Measurements from ENCODE around the gene ACOXL. TPM values are rescaled to one million over a fixed set of nuclear protein-coding genes. Genes with fewer than 3 reads are reported as not detected.

The ACOXL gene
- total and polyA plus RNA-seq, 2 donors (not counting 3 experiments of a cell fraction or from before 2014, with no cell fraction given): not detected

DNA sequence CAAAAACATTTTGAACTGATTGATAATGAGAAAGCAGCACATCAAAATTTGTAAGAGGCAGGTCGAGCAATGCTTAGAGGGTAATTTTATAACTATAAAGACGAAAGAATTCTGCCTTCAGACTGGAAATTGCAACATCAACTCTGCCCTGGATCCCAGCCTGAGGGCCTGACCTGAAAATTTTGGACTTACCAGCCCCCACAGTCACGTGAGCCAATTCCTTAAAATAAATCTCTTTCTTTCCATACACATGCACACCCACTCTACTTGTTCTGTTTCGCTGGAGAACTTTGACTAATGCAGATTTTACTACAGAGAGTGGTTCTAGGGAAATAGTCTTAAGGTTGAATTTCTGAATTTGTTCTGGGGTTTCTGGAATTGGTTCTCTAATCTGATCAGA, 14.6 kb upstream of the ACOXL start:
- H2AFZ ChIP-seq (ENCODE audit: low read depth, low read length): no peak overlapping the region
- H3K36me3 ChIP-seq (ENCODE audit: control insufficient read depth in 2 of 2, extremely low read depth in 1 of 2, insufficient read depth in 2 of 2, low read length in 2 of 2): no peaks in the 10 kb centered on the region
- no peaks in the 10 kb centered on the region for H3K9me3 ChIP-seq (replicated peaks; ENCODE audit: control insufficient read depth, insufficient read depth, low read length)
- peaks cover 18 to 57% of the 10 kb centered on the region in 2 experiments for H3K27me3 ChIP-seq (ENCODE audit: control insufficient read depth in 2 of 2, insufficient read depth in 2 of 2, low read length in 2 of 2)
- POLR2A ChIA-PET: no interaction called here
- no peak for DNase-seq (ENCODE audit: low read depth, low spot score)
- H3K27ac ChIP-seq (ENCODE audit: insufficient read depth, low read depth, low read length): no peak overlapping the region
- H3K4me1 ChIP-seq (ENCODE audit: control insufficient read depth, extremely low read depth, insufficient read depth, low read length): no peaks in the 10 kb centered on the region
- no TSS peak for BruUV-seq (replicated peaks)
- no peak overlapping the region for H3K9ac ChIP-seq (replicated peaks; ENCODE audit: extremely low read depth, insufficient read depth, low read length)
- intact Hi-C loops (cut with micrococcal nuclease): no loop called here
- H3K4me2 ChIP-seq (ENCODE audit: insufficient read depth, low read length): no peak overlapping the region
- no peaks in the 10 kb centered on the region for H3K9me1 ChIP-seq (replicated peaks; ENCODE audit: control insufficient read depth, extremely low read depth, insufficient read depth, low read length)
- H3K79me2 ChIP-seq (ENCODE audit: control insufficient read depth, insufficient read depth, low read length): no peaks in the 10 kb centered on the region
- no peaks in the 10 kb centered on the region for H4K20me1 ChIP-seq (replicated peaks; ENCODE audit: control insufficient read depth, extremely low read depth, insufficient read depth, low read length)
- CTCF ChIA-PET: no interaction called here
- dilution Hi-C loops (cut with MboI; ENCODE audit: extremely low pct_ligation_motif_present, low sequenced_read_pairs): no loop called here
- no peak for TF ChIP-seq EZH2 (IDR thresholded peaks at IDR 0.05; ENCODE audit: borderline replicate concordance, low read depth, low read length, severe bottlenecking)
- no peak for TF ChIP-seq POLR2A (IDR thresholded peaks at IDR 0.05; ENCODE audit: low read depth, low read length)
- no peak for TF ChIP-seq MYC (IDR thresholded peaks at IDR 0.05; ENCODE audit: low read depth, low read length)
- no peak for TF ChIP-seq JUN (IDR thresholded peaks at IDR 0.05; ENCODE audit: borderline replicate concordance, insufficient read depth, insufficient read length, low read depth)
- no peak for TF ChIP-seq POLR2AphosphoS5 (IDR thresholded peaks at IDR 0.05; ENCODE audit: insufficient read depth, low read depth, low read length)
- TF ChIP-seq MAX (IDR thresholded peaks at IDR 0.05; ENCODE audit: insufficient read depth, insufficient read length): no peak
- H3K4me3 ChIP-seq (replicated peaks in 1 of 3; ENCODE audit: insufficient read depth in 1 of 3, low read depth in 1 of 3, low read length in 3 of 3): no peak overlapping the region
- FAIRE-seq: no peak

DNA sequence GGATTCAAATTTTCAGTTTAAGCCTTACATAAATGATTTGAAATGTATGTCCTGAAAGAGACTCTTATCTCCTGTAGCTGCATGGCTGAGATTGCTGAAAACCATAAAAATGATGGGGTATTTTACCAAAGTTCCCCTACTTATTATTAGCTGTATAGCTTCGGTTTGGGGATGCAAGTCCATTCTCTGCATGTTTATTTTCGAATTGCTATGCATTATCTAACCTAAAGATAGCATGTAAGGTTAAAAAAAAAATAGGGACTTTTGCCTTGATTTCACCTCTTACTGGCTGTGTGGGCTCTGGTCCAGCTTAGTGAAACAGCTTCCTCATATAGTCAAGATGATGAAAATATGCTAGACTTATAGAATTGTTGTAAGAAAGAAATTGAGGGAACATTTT, 14.0 kb upstream of the ACOXL start:
- BruUV-seq (replicated peaks): no TSS peak
- H3K9me1 ChIP-seq (replicated peaks; ENCODE audit: control insufficient read depth, extremely low read depth, insufficient read depth, low read length): no peaks in the 10 kb centered on the region
- DNase-seq (ENCODE audit: low read depth, low spot score): no peak
- no peak overlapping the region for H2AFZ ChIP-seq (ENCODE audit: low read depth, low read length)
- TF ChIP-seq FOS (IDR thresholded peaks at IDR 0.05; ENCODE audit: borderline replicate concordance, insufficient read depth, low read length) (no peak), GATA2 (IDR thresholded peaks at IDR 0.05; ENCODE audit: insufficient read depth, insufficient read length, low read depth, low read length) (no peak), POLR2A (IDR thresholded peaks at IDR 0.05; ENCODE audit: low read depth, low read length) (no peak), POLR2AphosphoS5 (IDR thresholded peaks at IDR 0.05; ENCODE audit: insufficient read depth, low read depth, low read length) (no peak), EZH2 (IDR thresholded peaks at IDR 0.05; ENCODE audit: borderline replicate concordance, low read depth, low read length, severe bottlenecking) (no peak), JUN (IDR thresholded peaks at IDR 0.05; ENCODE audit: borderline replicate concordance, insufficient read depth, insufficient read length, low read depth) (no peak), MYC (IDR thresholded peaks at IDR 0.05; ENCODE audit: low read depth, low read length) (no peak), MAX (IDR thresholded peaks at IDR 0.05; ENCODE audit: insufficient read depth, insufficient read length) (no peak)
- TF ChIP-seq, protein P1, sequence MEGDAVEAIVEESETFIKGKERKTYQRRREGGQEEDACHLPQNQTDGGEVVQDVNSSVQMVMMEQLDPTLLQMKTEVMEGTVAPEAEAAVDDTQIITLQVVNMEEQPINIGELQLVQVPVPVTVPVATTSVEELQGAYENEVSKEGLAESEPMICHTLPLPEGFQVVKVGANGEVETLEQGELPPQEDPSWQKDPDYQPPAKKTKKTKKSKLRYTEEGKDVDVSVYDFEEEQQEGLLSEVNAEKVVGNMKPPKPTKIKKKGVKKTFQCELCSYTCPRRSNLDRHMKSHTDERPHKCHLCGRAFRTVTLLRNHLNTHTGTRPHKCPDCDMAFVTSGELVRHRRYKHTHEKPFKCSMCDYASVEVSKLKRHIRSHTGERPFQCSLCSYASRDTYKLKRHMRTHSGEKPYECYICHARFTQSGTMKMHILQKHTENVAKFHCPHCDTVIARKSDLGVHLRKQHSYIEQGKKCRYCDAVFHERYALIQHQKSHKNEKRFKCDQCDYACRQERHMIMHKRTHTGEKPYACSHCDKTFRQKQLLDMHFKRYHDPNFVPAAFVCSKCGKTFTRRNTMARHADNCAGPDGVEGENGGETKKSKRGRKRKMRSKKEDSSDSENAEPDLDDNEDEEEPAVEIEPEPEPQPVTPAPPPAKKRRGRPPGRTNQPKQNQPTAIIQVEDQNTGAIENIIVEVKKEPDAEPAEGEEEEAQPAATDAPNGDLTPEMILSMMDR (IDR thresholded peaks at IDR 0.05; ENCODE audit: extremely low read depth in 1 of 2, insufficient read depth in 1 of 2, low read depth in 1 of 2, low read length in 2 of 2): no peak
- H4K20me1 ChIP-seq (replicated peaks; ENCODE audit: control insufficient read depth, extremely low read depth, insufficient read depth, low read length): no peaks in the 10 kb centered on the region
- CTCF ChIA-PET: no interaction called here
- dilution Hi-C loops (cut with MboI; ENCODE audit: extremely low pct_ligation_motif_present, low sequenced_read_pairs): no loop called here
- no peak overlapping the region for H3K27ac ChIP-seq (ENCODE audit: insufficient read depth, low read depth, low read length)
- peaks cover 20 to 55% of the 10 kb centered on the region in 2 experiments for H3K27me3 ChIP-seq (ENCODE audit: control insufficient read depth in 2 of 2, insufficient read depth in 2 of 2, low read length in 2 of 2)
- H3K9me3 ChIP-seq (replicated peaks; ENCODE audit: control insufficient read depth, insufficient read depth, low read length): no peaks in the 10 kb centered on the region
- no peak overlapping the region for H3K9ac ChIP-seq (replicated peaks; ENCODE audit: extremely low read depth, insufficient read depth, low read length)
- intact Hi-C loops (cut with micrococcal nuclease): no loop called here
- H3K4me2 ChIP-seq (ENCODE audit: insufficient read depth, low read length): no peak overlapping the region
- no peak overlapping the region for H3K4me3 ChIP-seq (replicated peaks in 1 of 3; ENCODE audit: insufficient read depth in 1 of 3, low read depth in 1 of 3, low read length in 3 of 3)
- POLR2A ChIA-PET: no interaction called here
- FAIRE-seq: no peak
- H3K4me1 ChIP-seq (ENCODE audit: control insufficient read depth, extremely low read depth, insufficient read depth, low read length): no peaks in the 10 kb centered on the region
- H3K79me2 ChIP-seq (ENCODE audit: control insufficient read depth, insufficient read depth, low read length): no peaks in the 10 kb centered on the region
- H3K36me3 ChIP-seq (ENCODE audit: control insufficient read depth in 2 of 2, extremely low read depth in 1 of 2, insufficient read depth in 2 of 2, low read length in 2 of 2): no peaks in the 10 kb centered on the region
